Activated naive CD8-positive, alpha-beta T cell treated with anti-CD3 and anti-CD28 coated beads, Interleukin-2, amount 10 ng/mL, durations not matched to agents 7 days and 5 days (primary cell): ENCODE measurements around the gene ST3GAL6. TPM values are rescaled to one million over a fixed set of nuclear protein-coding genes. Genes with fewer than 3 reads are reported as not detected.

Source experiments
- ATAC-seq: fragments of 150-1000 bp; cut with Tn5 transposase; one replicate; pipeline ENCODE4 v1.10.0; 2021; ENCODE audit warnings: low read depth, moderate library complexity
- POLR2A ChIA-PET: fragments of 350-600 bp; sonication (Branson Sonifier 250); formaldehyde crosslinking; loops from one replicate; lab custom pipeline; 2021; ENCODE audit warnings: antibody characterized with exemption; lab: Charles Lee
- DNase-seq: peaks from one replicate; pipeline ENCODE4 v3.0.0; 2021
- H3K27ac Mint-ChIP-seq: one replicate; pipeline ENCODE4 v1.8.0; 2022; ENCODE audit warnings: mild to moderate bottlenecking, mixed read lengths
- H3K27me3 Mint-ChIP-seq: one replicate; pipeline ENCODE4 v1.8.0; 2022; ENCODE audit warnings: mild to moderate bottlenecking, moderate library complexity, mixed read lengths
- H3K36me3 Mint-ChIP-seq: one replicate; pipeline ENCODE4 v1.8.0; 2021; ENCODE audit warnings: mild to moderate bottlenecking, mixed read lengths
- H3K4me1 Mint-ChIP-seq: one replicate; pipeline ENCODE4 v1.8.0; 2021; ENCODE audit warnings: mixed read lengths
- H3K4me3 Mint-ChIP-seq: one replicate; pipeline ENCODE4 v1.8.0; 2022; ENCODE audit warnings: mild to moderate bottlenecking, moderate library complexity, mixed read lengths
- H3K9me3 Mint-ChIP-seq: one replicate; pipeline ENCODE4 v1.8.0; 2021; ENCODE audit warnings: mixed read lengths
- total RNA-seq, 2 experiments: library from RNA; stranded (reverse); gene quantifications; one replicate each; pipeline ENCODE4 v1.2.3, GENCODE V29; 2021

The ST3GAL6 gene
- total RNA-seq, 2 experiments from 2014 or later, result 0.62 to 0.69 TPM

- Mint-ChIP-seq H3K9me3 (no peaks in the 10 kb centered on the region), H3K27ac (no peak overlapping the region), H3K36me3 (no peaks in the 10 kb centered on the region), H3K27me3 (peaks cover 11% of the 10 kb centered on the region), H3K4me3 (no peak overlapping the region), H3K4me1 (peaks cover 1% of the 10 kb centered on the region)
- no peak for DNase-seq
- POLR2A ChIA-PET, result no interaction called here
- ATAC-seq, result no peak
Measured at GRCh38 chr3:98784666-98785600, 21.8 kb downstream of the ST3GAL6 start.

- POLR2A ChIA-PET, result no interaction called here
- DNase-seq (no peak), ATAC-seq (no peak)
- Mint-ChIP-seq H3K4me3 (no peak overlapping the region), H3K9me3 (no peaks in the 10 kb centered on the region), H3K27ac (no peak overlapping the region), H3K4me1 (peaks cover 1% of the 10 kb centered on the region), H3K27me3 (peaks cover 15% of the 10 kb centered on the region), H3K36me3 (no peaks in the 10 kb centered on the region)
Measured at GRCh38 chr3:98786364-98787006, 23.3 kb downstream of the ST3GAL6 start.

- no peak overlapping the region for H3K4me3 Mint-ChIP-seq
- peaks cover 1% of the 10 kb centered on the region for H3K4me1 Mint-ChIP-seq
- ATAC-seq (no peak), DNase-seq (no peak)
- POLR2A ChIA-PET, result no interaction called here
- peaks cover 15% of the 10 kb centered on the region for H3K27me3 Mint-ChIP-seq
- no peak overlapping the region for H3K27ac Mint-ChIP-seq
- H3K9me3 Mint-ChIP-seq, result no peaks in the 10 kb centered on the region
- H3K36me3 Mint-ChIP-seq, result no peaks in the 10 kb centered on the region
Measured at GRCh38 chr3:98787181-98787580, 24.0 kb downstream of the ST3GAL6 start.

GRCh38 chr3:98788651-98789050 lies 25.5 kb downstream of the ST3GAL6 start:
- DNase-seq (no peak), ATAC-seq (no peak)
- H3K27me3 Mint-ChIP-seq, result peaks cover 15% of the 10 kb centered on the region
- H3K27ac Mint-ChIP-seq, result no peak overlapping the region
- POLR2A ChIA-PET, result no interaction called here
- no peaks in the 10 kb centered on the region for H3K9me3 Mint-ChIP-seq
- H3K4me3 Mint-ChIP-seq, result no peak overlapping the region
- peaks cover 1% of the 10 kb centered on the region for H3K4me1 Mint-ChIP-seq
- no peaks in the 10 kb centered on the region for H3K36me3 Mint-ChIP-seq

- ATAC-seq (no peak), DNase-seq (no peak)
- no peak overlapping the region for H3K4me3 Mint-ChIP-seq
- H3K36me3 Mint-ChIP-seq, result no peaks in the 10 kb centered on the region
- POLR2A ChIA-PET, result no interaction called here
- H3K27ac Mint-ChIP-seq, result no peak overlapping the region
- H3K27me3 Mint-ChIP-seq, result peaks cover 13% of the 10 kb centered on the region
- H3K4me1 Mint-ChIP-seq, result peaks cover under 1% of the 10 kb centered on the region
- no peaks in the 10 kb centered on the region for H3K9me3 Mint-ChIP-seq
Measured at GRCh38 chr3:98791341-98792325, 28.5 kb downstream of the ST3GAL6 start.

DNA sequence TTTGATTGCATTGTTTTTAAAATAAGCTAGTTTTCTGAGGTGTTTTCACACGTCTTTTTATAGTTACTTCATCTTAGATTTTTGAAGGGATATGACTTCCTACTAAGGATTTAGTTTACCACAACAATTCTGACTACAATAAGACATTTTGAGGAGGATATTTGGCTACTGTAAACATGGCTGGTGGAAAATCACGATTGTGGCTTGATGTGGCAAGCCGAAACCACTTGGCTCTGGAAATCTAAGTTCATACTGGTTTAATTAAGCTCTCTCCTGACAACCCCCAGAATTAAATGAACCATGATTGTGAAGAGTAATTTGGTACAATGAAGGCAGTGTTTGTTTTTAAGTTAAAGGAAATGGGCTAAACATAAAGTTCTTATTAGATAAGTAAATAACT lies 30.8 kb downstream of the ST3GAL6 start:
- ATAC-seq, result no peak
- Mint-ChIP-seq H3K27ac (no peak overlapping the region), H3K9me3 (no peaks in the 10 kb centered on the region), H3K27me3 (peaks cover 10% of the 10 kb centered on the region), H3K36me3 (no peaks in the 10 kb centered on the region), H3K4me3 (no peak overlapping the region), H3K4me1 (no peaks in the 10 kb centered on the region)
- POLR2A ChIA-PET, result interaction anchor here (0.6 kb wide), 1 partner anchor 699 kb away, joined by 3 read pairs; no protein-coding TSS in a partner anchor
- no peak for DNase-seq

DNA sequence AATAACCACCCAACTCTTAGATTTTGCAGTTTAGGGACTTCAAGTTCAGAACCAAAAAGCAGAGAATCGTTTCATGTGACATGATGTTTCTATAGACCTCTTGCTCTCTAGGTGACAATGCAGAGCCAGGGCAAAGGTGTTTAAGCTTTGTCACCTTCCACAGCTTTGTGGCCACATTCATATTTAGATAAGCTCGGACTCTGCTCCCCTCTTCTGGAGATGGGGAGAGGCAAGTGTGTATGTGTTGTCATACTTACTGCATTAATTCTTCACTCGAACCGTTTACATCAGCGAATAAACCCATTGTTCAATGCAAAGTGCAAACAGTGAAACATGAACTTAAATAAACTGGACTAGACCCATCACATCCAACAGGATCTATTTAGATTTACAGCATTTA lies 33.2 kb downstream of the ST3GAL6 start:
- POLR2A ChIA-PET, result no interaction called here
- DNase-seq (no peak), ATAC-seq (no peak)
- no peak overlapping the region for H3K4me3 Mint-ChIP-seq
- H3K27ac Mint-ChIP-seq, result no peak overlapping the region
- no peaks in the 10 kb centered on the region for H3K27me3 Mint-ChIP-seq
- no peaks in the 10 kb centered on the region for H3K36me3 Mint-ChIP-seq
- H3K4me1 Mint-ChIP-seq, result no peaks in the 10 kb centered on the region
- no peaks in the 10 kb centered on the region for H3K9me3 Mint-ChIP-seq

GRCh38 chr3:98797905-98798304 lies 34.8 kb downstream of the ST3GAL6 start:
- Mint-ChIP-seq H3K27me3 (no peaks in the 10 kb centered on the region), H3K27ac (no peak overlapping the region), H3K4me1 (no peaks in the 10 kb centered on the region), H3K4me3 (no peak overlapping the region), H3K9me3 (no peaks in the 10 kb centered on the region), H3K36me3 (no peaks in the 10 kb centered on the region)
- ATAC-seq (no peak), DNase-seq (no peak)
- POLR2A ChIA-PET, result no interaction called here

DNA sequence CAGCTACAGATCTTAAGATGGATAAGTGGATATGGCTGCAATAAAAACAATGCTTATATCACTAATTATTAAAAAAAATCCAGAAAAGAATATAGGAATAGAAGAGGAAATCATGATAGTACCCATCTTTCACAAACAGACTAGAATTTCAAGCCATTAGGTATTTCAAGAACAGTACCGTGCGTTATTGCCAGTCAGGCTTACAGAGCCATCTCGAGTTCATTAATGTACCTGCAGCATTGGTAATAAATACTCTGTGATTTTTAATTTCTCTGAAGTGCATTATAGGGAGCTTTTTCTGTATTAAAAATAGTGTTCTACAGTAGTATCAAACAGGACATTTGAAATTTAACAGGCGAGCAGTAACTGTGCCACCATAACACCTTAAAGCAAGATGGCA lies 35.7 kb downstream of the ST3GAL6 start:
- H3K36me3 Mint-ChIP-seq, result no peaks in the 10 kb centered on the region
- H3K9me3 Mint-ChIP-seq, result no peaks in the 10 kb centered on the region
- H3K4me1 Mint-ChIP-seq, result no peaks in the 10 kb centered on the region
- no peak overlapping the region for H3K4me3 Mint-ChIP-seq
- ATAC-seq (no peak), DNase-seq (no peak)
- POLR2A ChIA-PET, result no interaction called here
- H3K27me3 Mint-ChIP-seq, result no peaks in the 10 kb centered on the region
- no peak overlapping the region for H3K27ac Mint-ChIP-seq

DNA sequence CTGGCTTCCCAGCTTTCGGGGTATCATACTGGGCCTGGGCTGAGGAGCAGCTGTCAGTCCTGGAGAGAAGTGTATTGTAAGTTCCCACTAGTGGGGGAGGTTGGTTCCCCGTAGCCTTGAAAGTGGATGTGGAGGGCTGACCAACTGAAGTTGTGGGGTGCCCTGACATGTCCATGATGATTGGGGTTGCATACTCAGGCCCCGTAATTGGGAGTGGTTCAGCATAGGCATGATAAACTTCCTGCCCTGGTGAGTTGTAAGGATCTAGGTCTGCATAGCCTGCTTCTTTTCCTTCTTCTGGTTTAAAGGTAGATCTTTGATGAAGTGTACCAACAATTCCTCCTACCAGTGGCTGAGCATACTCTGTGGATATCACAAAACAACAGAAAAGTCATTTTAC lies 36.3 kb downstream of the ST3GAL6 start:
- H3K4me1 Mint-ChIP-seq, result no peaks in the 10 kb centered on the region
- H3K36me3 Mint-ChIP-seq, result no peaks in the 10 kb centered on the region
- POLR2A ChIA-PET, result no interaction called here
- no peak for DNase-seq
- no peak overlapping the region for H3K27ac Mint-ChIP-seq
- H3K27me3 Mint-ChIP-seq, result no peaks in the 10 kb centered on the region
- H3K9me3 Mint-ChIP-seq, result no peaks in the 10 kb centered on the region
- H3K4me3 Mint-ChIP-seq, result no peak overlapping the region
- no peak for ATAC-seq

DNA sequence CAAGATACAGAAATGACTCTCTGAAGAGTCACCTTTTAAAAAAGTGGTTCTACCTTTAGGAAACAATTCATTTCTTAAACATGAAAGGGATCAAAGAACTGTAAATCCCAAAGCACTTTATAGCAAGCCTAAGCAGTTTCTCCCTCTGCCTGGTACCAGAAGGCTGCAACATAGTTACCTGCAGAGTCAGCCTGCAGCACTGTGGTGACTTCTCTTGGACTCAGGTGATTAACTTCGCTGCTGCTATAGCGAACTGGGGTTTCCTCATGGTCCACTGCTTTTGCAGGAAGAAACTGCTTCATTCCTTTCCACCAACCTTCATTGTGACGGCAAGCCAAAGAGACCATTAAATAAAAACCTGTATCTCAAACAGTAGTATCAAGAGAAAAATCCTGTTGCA lies 37.3 kb downstream of the ST3GAL6 start:
- no peaks in the 10 kb centered on the region for H3K9me3 Mint-ChIP-seq
- ATAC-seq (no peak), DNase-seq (no peak)
- H3K4me1 Mint-ChIP-seq, result no peaks in the 10 kb centered on the region
- no peak overlapping the region for H3K4me3 Mint-ChIP-seq
- POLR2A ChIA-PET, result no interaction called here
- H3K27ac Mint-ChIP-seq, result no peak overlapping the region
- no peaks in the 10 kb centered on the region for H3K36me3 Mint-ChIP-seq
- no peaks in the 10 kb centered on the region for H3K27me3 Mint-ChIP-seq

DNA sequence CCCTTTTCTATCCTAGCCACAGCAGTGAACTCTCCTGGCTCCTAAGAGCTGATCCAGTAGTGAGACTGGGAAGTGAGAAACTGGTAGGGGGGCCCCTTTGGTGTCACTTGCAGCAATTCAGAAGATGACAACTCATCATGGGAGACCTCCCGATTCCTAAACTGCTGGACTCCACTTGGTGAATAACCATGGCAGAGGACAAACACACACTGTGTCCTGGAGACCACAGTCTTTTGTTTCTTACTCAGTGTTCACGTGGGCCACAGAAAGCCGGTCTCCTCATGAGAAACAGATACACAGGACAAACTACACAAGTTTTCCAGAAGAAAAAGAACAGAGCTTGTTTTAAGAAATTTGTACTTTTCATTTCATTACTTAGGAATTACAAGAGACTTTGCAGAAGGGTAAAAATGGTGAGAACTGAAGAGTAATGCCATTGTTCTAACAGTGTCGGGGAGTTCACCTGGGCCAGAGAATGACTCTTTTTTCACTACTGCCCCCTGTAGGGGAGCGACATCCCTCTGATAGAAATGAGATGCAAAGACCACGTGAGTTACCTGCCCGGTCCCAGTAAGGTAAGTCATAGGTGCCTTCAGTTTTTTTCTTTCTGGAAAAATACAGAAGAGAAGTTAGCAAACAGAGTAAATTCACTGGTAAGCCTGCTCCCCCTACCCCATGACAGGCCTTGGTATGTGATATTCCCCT lies 38.1 kb downstream of the ST3GAL6 start:
- no peaks in the 10 kb centered on the region for H3K36me3 Mint-ChIP-seq
- H3K27me3 Mint-ChIP-seq, result no peaks in the 10 kb centered on the region
- no peaks in the 10 kb centered on the region for H3K4me1 Mint-ChIP-seq
- DNase-seq, result no peak
- POLR2A ChIA-PET, result no interaction called here
- H3K27ac Mint-ChIP-seq, result no peak overlapping the region
- H3K4me3 Mint-ChIP-seq, result no peak overlapping the region
- no peaks in the 10 kb centered on the region for H3K9me3 Mint-ChIP-seq
- ATAC-seq, result no peak

- Mint-ChIP-seq H3K4me1 (no peaks in the 10 kb centered on the region), H3K9me3 (no peaks in the 10 kb centered on the region), H3K27ac (no peak overlapping the region), H3K27me3 (no peaks in the 10 kb centered on the region), H3K4me3 (no peak overlapping the region), H3K36me3 (no peaks in the 10 kb centered on the region)
- DNase-seq (no peak), ATAC-seq (no peak)
- POLR2A ChIA-PET, result no interaction called here
Measured at GRCh38 chr3:98805571-98805970, 42.4 kb downstream of the ST3GAL6 start.
